NB4 (cell line): ENCODE results near the gene SGSH.

ENCODE experiments used
- DNase-seq: peaks from one replicate; pipeline ENCODE4 v3.0.0; 2010; ENCODE audit warnings: low read depth
- H3K4me3 ChIP-seq: one replicate; pipeline ENCODE4 v1.5.1; 2011; ENCODE audit warnings: mild to moderate bottlenecking, low read depth, low read length, moderate library complexity
- CTCF ChIP-seq: IDR thresholded peaks from one replicate; pipeline ENCODE4 v1.5.1; 2012; ENCODE audit warnings: low read depth, low read length
- MAX ChIP-seq: IDR thresholded peaks from 2 replicates; pipeline ENCODE4 v1.6.1; 2011; ENCODE audit warnings: low read depth, low read length
- MYC ChIP-seq: IDR thresholded peaks from 2 replicates; pipeline ENCODE4 v1.6.1; 2011; ENCODE audit warnings: low read depth, low read length
- POLR2A ChIP-seq: IDR thresholded peaks from 2 replicates; pipeline ENCODE4 v1.6.1; 2011; ENCODE audit warnings: mild to moderate bottlenecking; ENCODE audit not compliant: insufficient read length; ENCODE audit errors: extremely low read depth

Gene SGSH

GRCh38 chr17:80212511-80212910, 7.6 kb downstream of the SGSH start:
- TF ChIP-seq MAX, result no peak
- TF ChIP-seq MYC, result no peak
- no peak for TF ChIP-seq POLR2A
- no peak for TF ChIP-seq CTCF
- H3K4me3 ChIP-seq, result no peak overlapping the region
- DNase-seq, result no peak

GRCh38 chr17:80212109-80212508, 8.0 kb downstream of the SGSH start:
- no peak for DNase-seq
- no peak overlapping the region for H3K4me3 ChIP-seq
- TF ChIP-seq MYC, result no peak
- no peak for TF ChIP-seq CTCF
- no peak for TF ChIP-seq MAX
- no peak for TF ChIP-seq POLR2A

GRCh38 chr17:80210348-80211108, 9.6 kb downstream of the SGSH start:
- no peak overlapping the region for H3K4me3 ChIP-seq
- TF ChIP-seq POLR2A, result no peak
- DNase-seq, result no peak

- no peak for DNase-seq
- no peak for TF ChIP-seq MYC
- TF ChIP-seq POLR2A, result no peak
- TF ChIP-seq MAX, result no peak
- TF ChIP-seq CTCF, result no peak
- H3K4me3 ChIP-seq, result no peak overlapping the region
Observed at GRCh38 chr17:80209765-80210164, 10.4 kb downstream of the SGSH start.

GRCh38 chr17:80208050-80208449, 12.1 kb downstream of the SGSH start:
- H3K4me3 ChIP-seq, result no peak overlapping the region
- no peak for DNase-seq
- TF ChIP-seq MAX, result no peak
- TF ChIP-seq CTCF, result no peak
- no peak for TF ChIP-seq POLR2A
- no peak for TF ChIP-seq MYC

- DNase-seq, result no peak
- TF ChIP-seq MYC (no peak), MAX (no peak), CTCF (no peak), POLR2A (no peak)
- no peak overlapping the region for H3K4me3 ChIP-seq
Observed at GRCh38 chr17:80205811-80206210, 14.3 kb downstream of the SGSH start.
